Breast epithelium (tissue), 4 donors: ENCODE measurements around the gene ABTB2. TPM values are rescaled to one million over a fixed set of nuclear protein-coding genes. Genes with fewer than 3 reads are reported as not detected.

ENCODE experiments used
- DNase-seq, 2 donors: peaks; one replicate each; pipeline ENCODE4 v3.0.0-alpha.2; 2019; ENCODE audit warnings: low spot score in 2 of 2
- H3K27ac ChIP-seq, 2 donors: fragments of 200-600 bp; sonication (generic) in 1 of 2; one replicate each; pipeline ENCODE4 v1.5.1; 2016 to 2019; ENCODE audit warnings: mild to moderate bottlenecking in 1 of 2
- H3K27me3 ChIP-seq, 2 donors: fragments of 200-600 bp; sonication (generic) in 1 of 2; one replicate each; pipeline versions ENCODE4 v1.5.1 to v1.6.0; 2017 to 2019; ENCODE audit warnings: control low read depth in 1 of 2, mild to moderate bottlenecking in 1 of 2
- H3K36me3 ChIP-seq: fragments of 200-600 bp; one replicate; pipeline ENCODE4 v1.5.1; 2019
- H3K4me1 ChIP-seq, 2 donors: fragments of 200-600 bp; sonication (generic); one replicate each; pipeline ENCODE4 v1.5.1; 2016 to 2019; ENCODE audit warnings: control low read depth in 1 of 2
- H3K4me3 ChIP-seq, 3 donors: fragments of 200-600 bp; sonication (generic); 1 replicate in 2 of 3; 2 replicates in 1 of 3; pipeline ENCODE4 v1.5.1; 2016 to 2019; ENCODE audit warnings: mild to moderate bottlenecking in 3 of 3, moderate library complexity in 2 of 3
- H3K9me3 ChIP-seq, 2 donors: fragments of 200-600 bp; sonication (generic) in 1 of 2; one replicate each; pipeline ENCODE4 v1.5.1; 2016 to 2019; ENCODE audit warnings: control low read depth in 1 of 2
- POLR2A ChIP-seq: fragments of 450-650 bp; IDR thresholded peaks from one replicate; pipeline ENCODE4 v1.6.1; 2016; ENCODE audit warnings: antibody characterized with exemption, mild to moderate bottlenecking, moderate library complexity
- POLR2AphosphoS5 ChIP-seq, 3 donors: sonication (generic); formaldehyde crosslinking; IDR thresholded peaks; one replicate each; pipeline ENCODE4 v1.6.1; 2017; ENCODE audit warnings: antibody characterized with exemption in 3 of 3
- intact Hi-C: fragments of 100-400 bp; cut with DNase I; formaldehyde crosslinking; loops from one replicate; pipeline ENCODE4 v1.15.1; 2023; ENCODE audit warnings: low total_unique reads
- total RNA-seq, 3 donors: library from RNA; depleted of rRNA; stranded (reverse); fragments of >200 nt; gene quantifications; one replicate each; pipeline ENCODE4 v1.1.0, GENCODE V29; 2016
- TF ChIP-seq, protein P1 (sequence below), 3 donors: fragments of 450-650 bp; IDR thresholded peaks; one replicate each; pipeline ENCODE4 v1.5.1; 2016 to 2017; ENCODE audit warnings: antibody characterized with exemption in 3 of 3, mild to moderate bottlenecking in 3 of 3, moderate library complexity in 3 of 3

Gene ABTB2
- total RNA-seq, 3 donors from 2014 or later: 1.3 to 5.6 (median 1.9) TPM

DNA sequence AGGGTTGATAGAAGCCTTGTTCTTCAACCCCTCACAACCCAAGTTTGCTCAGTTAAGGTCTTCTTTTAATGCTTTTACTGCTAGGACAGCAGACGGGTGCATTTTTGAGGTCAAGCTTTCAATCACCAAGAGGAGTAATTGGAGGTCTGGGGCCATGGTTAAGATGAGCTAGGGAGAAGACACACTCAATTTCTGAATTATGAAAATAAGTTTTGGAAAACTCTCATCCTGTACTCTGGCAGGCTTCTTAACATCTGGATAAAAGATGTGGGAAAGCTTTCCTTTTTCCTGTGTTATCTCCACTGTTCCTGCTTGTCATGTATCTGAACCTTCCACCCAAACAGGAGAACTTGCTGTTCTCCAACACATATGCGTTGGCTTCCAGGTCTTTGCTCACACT lies 9.7 kb downstream of the ABTB2 start:
- Histone ChIP-seq H3K36me3 (no peaks in the 10 kb centered on the region), H3K27me3 (no peaks in the 10 kb centered on the region), H3K4me1 (peaks cover 7 to 8% of the 10 kb centered on the region in 2 donors), H3K27ac (no peak overlapping the region), H3K4me3 (no peak overlapping the region), H3K9me3 (no peaks in the 10 kb centered on the region)
- TF ChIP-seq POLR2AphosphoS5 (IDR thresholded peaks at IDR 0.05): no peak
- TF ChIP-seq, protein P1, sequence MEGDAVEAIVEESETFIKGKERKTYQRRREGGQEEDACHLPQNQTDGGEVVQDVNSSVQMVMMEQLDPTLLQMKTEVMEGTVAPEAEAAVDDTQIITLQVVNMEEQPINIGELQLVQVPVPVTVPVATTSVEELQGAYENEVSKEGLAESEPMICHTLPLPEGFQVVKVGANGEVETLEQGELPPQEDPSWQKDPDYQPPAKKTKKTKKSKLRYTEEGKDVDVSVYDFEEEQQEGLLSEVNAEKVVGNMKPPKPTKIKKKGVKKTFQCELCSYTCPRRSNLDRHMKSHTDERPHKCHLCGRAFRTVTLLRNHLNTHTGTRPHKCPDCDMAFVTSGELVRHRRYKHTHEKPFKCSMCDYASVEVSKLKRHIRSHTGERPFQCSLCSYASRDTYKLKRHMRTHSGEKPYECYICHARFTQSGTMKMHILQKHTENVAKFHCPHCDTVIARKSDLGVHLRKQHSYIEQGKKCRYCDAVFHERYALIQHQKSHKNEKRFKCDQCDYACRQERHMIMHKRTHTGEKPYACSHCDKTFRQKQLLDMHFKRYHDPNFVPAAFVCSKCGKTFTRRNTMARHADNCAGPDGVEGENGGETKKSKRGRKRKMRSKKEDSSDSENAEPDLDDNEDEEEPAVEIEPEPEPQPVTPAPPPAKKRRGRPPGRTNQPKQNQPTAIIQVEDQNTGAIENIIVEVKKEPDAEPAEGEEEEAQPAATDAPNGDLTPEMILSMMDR (IDR thresholded peaks at IDR 0.05): no peak
- TF ChIP-seq POLR2A: no peak
- intact Hi-C loops: no loop called here
- DNase-seq: no peak

- H3K36me3 ChIP-seq: no peaks in the 10 kb centered on the region
- no peak for DNase-seq
- no peak overlapping the region for H3K4me3 ChIP-seq
- H3K27me3 ChIP-seq: no peaks in the 10 kb centered on the region
- intact Hi-C loops: no loop called here
- no peaks in the 10 kb centered on the region for H3K9me3 ChIP-seq
- peaks cover 7 to 8% of the 10 kb centered on the region in 2 donors for H3K4me1 ChIP-seq
- peak overlapping the region; percentile 28 to 63 for H3K27ac ChIP-seq
- TF ChIP-seq POLR2A (no peak), POLR2AphosphoS5 (IDR thresholded peaks at IDR 0.05) (no peak)
- TF ChIP-seq, protein P1 (IDR thresholded peaks at IDR 0.05): no peak
Measured at GRCh38 chr11:34346551-34346950, 11.3 kb downstream of the ABTB2 start.

- no peak for DNase-seq
- H3K27me3 ChIP-seq: no peaks in the 10 kb centered on the region
- intact Hi-C loops: no loop called here
- peak overlapping the region; percentile 28 to 63 for H3K27ac ChIP-seq
- H3K4me3 ChIP-seq: no peak overlapping the region
- H3K4me1 ChIP-seq: peaks cover 7 to 8% of the 10 kb centered on the region in 2 donors
- H3K9me3 ChIP-seq: no peaks in the 10 kb centered on the region
- no peak for TF ChIP-seq POLR2A
- TF ChIP-seq, protein P1 (IDR thresholded peaks at IDR 0.05): no peak
- no peak for TF ChIP-seq POLR2AphosphoS5 (IDR thresholded peaks at IDR 0.05)
- H3K36me3 ChIP-seq: no peaks in the 10 kb centered on the region
Measured at GRCh38 chr11:34345991-34346480, 11.8 kb downstream of the ABTB2 start.

- intact Hi-C loops: no loop called here
- H3K4me1 ChIP-seq: peaks cover 7 to 8% of the 10 kb centered on the region in 2 donors
Measured at GRCh38 chr11:34345540-34345876, 12.3 kb downstream of the ABTB2 start.

GRCh38 chr11:34344768-34345539 lies 12.9 kb downstream of the ABTB2 start:
- Histone ChIP-seq H3K27ac (peak overlapping the region in 1 of 2 donors; percentile 63), H3K27me3 (no peaks in the 10 kb centered on the region), H3K4me3 (no peak overlapping the region), H3K4me1 (peaks cover 7 to 8% of the 10 kb centered on the region in 2 donors), H3K9me3 (no peaks in the 10 kb centered on the region), H3K36me3 (no peaks in the 10 kb centered on the region)
- intact Hi-C loops: no loop called here
- no peak for TF ChIP-seq POLR2AphosphoS5 (IDR thresholded peaks at IDR 0.05)
- TF ChIP-seq, protein P1 (IDR thresholded peaks at IDR 0.05): no peak
- TF ChIP-seq POLR2A: no peak
- peak in 1 of 2 donors; percentile 67 for DNase-seq

More at GRCh38 chr11:34345540-34345876, 12.3 kb downstream of the ABTB2 start:
- Histone ChIP-seq H3K4me3 (no peak overlapping the region), H3K36me3 (no peaks in the 10 kb centered on the region), H3K27me3 (no peaks in the 10 kb centered on the region), H3K27ac (peak overlapping the region; percentile 9 to 63), H3K9me3 (no peaks in the 10 kb centered on the region)
- no peak for DNase-seq
- TF ChIP-seq POLR2AphosphoS5 (IDR thresholded peaks at IDR 0.05) (no peak), POLR2A (no peak)
- TF ChIP-seq, protein P1 (IDR thresholded peaks at IDR 0.05): no peak
